SK-N-SH (cell line): ENCODE data around the gene IRF3.

Source experiments
- CTCF ChIP-seq: fragments of 200-600 bp; sonication (generic); IDR thresholded peaks from 2 replicates; pipeline ENCODE4 v1.6.1; 2017; ENCODE audit warnings: antibody characterized with exemption, mild to moderate bottlenecking, moderate library complexity
- EP300 ChIP-seq, 2 experiments: IDR thresholded peaks; 2 replicates each; pipeline versions ENCODE4 v1.4.0 to v1.6.1; 2012; ENCODE audit warnings: borderline replicate concordance in 1 of 2, low read depth in 1 of 2, low read length in 1 of 2
- FOXJ3 ChIP-seq: sonication (generic); formaldehyde crosslinking; IDR thresholded peaks from 2 replicates; pipeline ENCODE4 v1.5.1; 2020; ENCODE audit warnings: mild to moderate bottlenecking, missing genetic modification reagents
- NFIC ChIP-seq: IDR thresholded peaks from 2 replicates; pipeline ENCODE4 v1.4.0; 2012; ENCODE audit warnings: borderline replicate concordance
- YY1 ChIP-seq: IDR thresholded peaks from 2 replicates; pipeline ENCODE4 v1.4.0; 2012; ENCODE audit warnings: low read depth, mild to moderate bottlenecking
- ZBTB33 ChIP-seq: IDR thresholded peaks from 2 replicates; pipeline ENCODE4 v1.4.0; 2012; ENCODE audit warnings: low read depth, borderline replicate concordance
- TF ChIP-seq, protein P1 (sequence below): fragments of 150-350 bp; IDR thresholded peaks from 2 replicates; pipeline ENCODE4 v1.6.1; 2017; ENCODE audit warnings: antibody characterized with exemption, low read length, low read depth, borderline replicate concordance

- no peak for TF ChIP-seq YY1
- TF ChIP-seq CTCF, result no peak
- TF ChIP-seq, protein P1, sequence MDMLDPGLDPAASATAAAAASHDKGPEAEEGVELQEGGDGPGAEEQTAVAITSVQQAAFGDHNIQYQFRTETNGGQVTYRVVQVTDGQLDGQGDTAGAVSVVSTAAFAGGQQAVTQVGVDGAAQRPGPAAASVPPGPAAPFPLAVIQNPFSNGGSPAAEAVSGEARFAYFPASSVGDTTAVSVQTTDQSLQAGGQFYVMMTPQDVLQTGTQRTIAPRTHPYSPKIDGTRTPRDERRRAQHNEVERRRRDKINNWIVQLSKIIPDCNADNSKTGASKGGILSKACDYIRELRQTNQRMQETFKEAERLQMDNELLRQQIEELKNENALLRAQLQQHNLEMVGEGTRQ, result no peak
- TF ChIP-seq EP300 (IDR thresholded peaks at IDR 0.05; ENCODE audit: borderline replicate concordance in 1 of 2, low read depth in 1 of 2, low read length in 1 of 2), result no peak
- no peak for TF ChIP-seq FOXJ3
- no peak for TF ChIP-seq ZBTB33
- no peak for TF ChIP-seq NFIC
Measured at GRCh38 chr19:49710372-49710951, 44.8 kb upstream of the IRF3 start.
